HepG2 (cell line): Measurements from ENCODE around the gene KHNYN. TPM values are rescaled to one million over a fixed set of nuclear protein-coding genes. Genes with fewer than 3 reads are reported as not detected.

ENCODE experiments used
- HOXA3 ChIP-seq: sonication (generic); formaldehyde crosslinking; IDR thresholded peaks from 2 replicates; pipeline ENCODE4 v1.5.0; 2020; ENCODE audit warnings: missing genetic modification reagents
- PPARG ChIP-seq: conservative IDR thresholded peaks from 2 replicates; pipeline ENCODE4 v1.6.1; 2016; ENCODE audit warnings: missing biosample characterization, missing genetic modification reagents
- ZMYM2 ChIP-seq: sonication (generic); formaldehyde crosslinking; IDR thresholded peaks from 2 replicates; pipeline ENCODE4 v1.8.0; 2022; ENCODE audit warnings: mild to moderate bottlenecking, missing genetic modification reagents
- ZNF44 ChIP-seq: sonication (generic); formaldehyde crosslinking; IDR thresholded peaks from 2 replicates; pipeline ENCODE4 v1.5.1; 2020; ENCODE audit warnings: mild to moderate bottlenecking, missing genetic modification reagents
- ZSCAN12 ChIP-seq: sonication (generic); formaldehyde crosslinking; IDR thresholded peaks from 2 replicates; pipeline ENCODE4 v1.9.0; 2021; ENCODE audit warnings: mild to moderate bottlenecking, missing genetic modification reagents
- polyA plus RNA-seq, 8 experiments: library from polyadenylated mRNA; depleted of rRNA in 3 of 8; stranded (reverse) in 7 of 8; unstranded in 1 of 8; fragments of >200 nt; fragmentation: Illumina TruSeq in 4 of 8; extraction: Trizol in 4 of 8; gene quantifications; 2 replicates each; pipeline versions ENCODE4 v1.2.1 to v1.2.3, GENCODE V29; 2011 to 2016; ENCODE audit warnings: low read depth in 4 of 8, missing spikeins in 1 of 8, mixed read lengths in 1 of 8; ENCODE audit not compliant: insufficient read depth in 1 of 8
- total RNA-seq, 5 experiments: library from RNA; depleted of rRNA; stranded (reverse); fragments of >200 nt; fragmentation: Illumina TruSeq; extraction: Trizol; gene quantifications; 2 replicates each; pipeline ENCODE4 v1.2.3, GENCODE V29; 2016; ENCODE audit warnings: low read depth in 1 of 5
- TF ChIP-seq, protein P1 (sequence below): sonication (generic); formaldehyde crosslinking; IDR thresholded peaks from 2 replicates; pipeline ENCODE4 v1.5.0; 2020; ENCODE audit warnings: missing genetic modification reagents, mild to moderate bottlenecking, borderline replicate concordance
- TF ChIP-seq, protein P2 (sequence below): IDR thresholded peaks from 2 replicates; pipeline ENCODE4 v1.6.1; 2016; ENCODE audit warnings: low read depth, missing genetic modification reagents, missing compliant biosample characterization

KHNYN gene
- total and polyA plus RNA-seq, 2 of the 13 experiments (the other 11 are each of a cell fraction or from before 2014, with no cell fraction given): 52.8 to 75.7 TPM

DNA sequence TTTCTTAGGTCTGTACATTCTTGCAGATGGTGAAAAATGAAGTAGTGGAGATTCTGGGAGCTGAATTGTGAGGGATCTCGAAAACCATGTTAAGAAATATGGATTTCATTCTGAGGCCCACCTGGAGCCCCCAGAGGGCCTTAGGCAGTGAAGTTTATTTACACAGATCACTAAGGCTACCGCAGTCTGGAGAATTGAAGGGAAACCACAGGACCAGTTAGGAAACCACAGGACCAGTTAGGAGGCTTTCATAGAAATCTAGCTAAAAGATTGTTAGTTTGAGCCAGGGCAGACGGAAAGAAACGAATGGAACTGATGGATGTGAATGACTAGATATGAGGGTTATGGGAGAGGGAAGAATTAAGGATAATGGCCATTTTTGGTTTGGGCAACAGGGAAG, 7.5 kb upstream of the KHNYN start (continued):
- TF ChIP-seq, protein P1, sequence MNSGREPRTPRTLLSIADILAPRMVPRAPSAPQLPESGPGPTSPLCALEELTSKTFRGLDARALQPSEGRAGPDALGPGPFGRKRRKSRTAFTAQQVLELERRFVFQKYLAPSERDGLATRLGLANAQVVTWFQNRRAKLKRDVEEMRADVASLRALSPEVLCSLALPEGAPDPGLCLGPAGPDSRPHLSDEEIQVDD (CRISPR knock-in tag): no peak
- TF ChIP-seq PPARG (no peak), ZMYM2 (no peak), ZSCAN12 (CRISPR knock-in tag) (no peak), ZNF44 (CRISPR knock-in tag) (no peak), HOXA3 (CRISPR knock-in tag) (no peak)
- TF ChIP-seq, protein P2, sequence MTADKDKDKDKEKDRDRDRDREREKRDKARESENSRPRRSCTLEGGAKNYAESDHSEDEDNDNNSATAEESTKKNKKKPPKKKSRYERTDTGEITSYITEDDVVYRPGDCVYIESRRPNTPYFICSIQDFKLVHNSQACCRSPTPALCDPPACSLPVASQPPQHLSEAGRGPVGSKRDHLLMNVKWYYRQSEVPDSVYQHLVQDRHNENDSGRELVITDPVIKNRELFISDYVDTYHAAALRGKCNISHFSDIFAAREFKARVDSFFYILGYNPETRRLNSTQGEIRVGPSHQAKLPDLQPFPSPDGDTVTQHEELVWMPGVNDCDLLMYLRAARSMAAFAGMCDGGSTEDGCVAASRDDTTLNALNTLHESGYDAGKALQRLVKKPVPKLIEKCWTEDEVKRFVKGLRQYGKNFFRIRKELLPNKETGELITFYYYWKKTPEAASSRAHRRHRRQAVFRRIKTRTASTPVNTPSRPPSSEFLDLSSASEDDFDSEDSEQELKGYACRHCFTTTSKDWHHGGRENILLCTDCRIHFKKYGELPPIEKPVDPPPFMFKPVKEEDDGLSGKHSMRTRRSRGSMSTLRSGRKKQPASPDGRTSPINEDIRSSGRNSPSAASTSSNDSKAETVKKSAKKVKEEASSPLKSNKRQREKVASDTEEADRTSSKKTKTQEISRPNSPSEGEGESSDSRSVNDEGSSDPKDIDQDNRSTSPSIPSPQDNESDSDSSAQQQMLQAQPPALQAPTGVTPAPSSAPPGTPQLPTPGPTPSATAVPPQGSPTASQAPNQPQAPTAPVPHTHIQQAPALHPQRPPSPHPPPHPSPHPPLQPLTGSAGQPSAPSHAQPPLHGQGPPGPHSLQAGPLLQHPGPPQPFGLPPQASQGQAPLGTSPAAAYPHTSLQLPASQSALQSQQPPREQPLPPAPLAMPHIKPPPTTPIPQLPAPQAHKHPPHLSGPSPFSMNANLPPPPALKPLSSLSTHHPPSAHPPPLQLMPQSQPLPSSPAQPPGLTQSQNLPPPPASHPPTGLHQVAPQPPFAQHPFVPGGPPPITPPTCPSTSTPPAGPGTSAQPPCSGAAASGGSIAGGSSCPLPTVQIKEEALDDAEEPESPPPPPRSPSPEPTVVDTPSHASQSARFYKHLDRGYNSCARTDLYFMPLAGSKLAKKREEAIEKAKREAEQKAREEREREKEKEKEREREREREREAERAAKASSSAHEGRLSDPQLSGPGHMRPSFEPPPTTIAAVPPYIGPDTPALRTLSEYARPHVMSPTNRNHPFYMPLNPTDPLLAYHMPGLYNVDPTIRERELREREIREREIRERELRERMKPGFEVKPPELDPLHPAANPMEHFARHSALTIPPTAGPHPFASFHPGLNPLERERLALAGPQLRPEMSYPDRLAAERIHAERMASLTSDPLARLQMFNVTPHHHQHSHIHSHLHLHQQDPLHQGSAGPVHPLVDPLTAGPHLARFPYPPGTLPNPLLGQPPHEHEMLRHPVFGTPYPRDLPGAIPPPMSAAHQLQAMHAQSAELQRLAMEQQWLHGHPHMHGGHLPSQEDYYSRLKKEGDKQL (CRISPR knock-in tag): no peak
